ENCODE measurements around the gene ERFL. TPM values are rescaled to one million over a fixed set of nuclear protein-coding genes. Genes with fewer than 3 reads are reported as not detected.

ERFL gene
- total and polyA plus RNA-seq, 2 of the 4 experiments (the other 2 are of a cell fraction): not detected

DNA sequence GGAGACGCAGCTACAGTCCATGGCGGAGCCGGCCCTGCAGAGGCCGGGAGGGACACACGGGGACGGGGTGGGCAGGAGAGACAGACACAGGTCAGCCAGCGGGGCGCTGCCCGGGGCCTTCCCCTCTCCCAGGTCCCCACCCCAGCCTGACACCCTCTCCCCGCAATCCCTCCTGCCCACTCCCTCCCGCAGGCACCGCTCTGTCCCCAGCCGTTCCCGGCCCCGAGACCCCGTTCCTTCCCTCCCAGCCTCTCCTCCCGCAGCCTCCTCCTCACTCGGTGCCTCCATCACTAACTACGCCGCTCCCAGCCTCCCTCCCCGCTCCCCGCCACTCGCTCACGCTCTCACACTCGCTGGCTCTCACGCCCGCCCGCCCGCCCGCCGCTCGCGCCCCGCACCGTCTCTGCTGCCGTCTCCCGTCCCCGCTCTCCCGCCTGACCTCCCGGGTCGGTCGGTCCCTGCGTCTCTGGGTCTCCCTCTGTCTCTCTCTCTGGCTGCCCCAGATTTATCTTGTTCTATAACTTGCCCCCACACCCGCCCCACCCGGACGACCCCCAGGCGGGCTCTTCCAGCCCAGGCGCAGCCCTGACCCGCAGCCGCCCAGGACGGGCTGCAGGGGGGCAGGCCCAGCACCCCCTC, 15.2 kb downstream of the ERFL start:
- Histone ChIP-seq H3K9me3 (ENCODE audit: control insufficient read depth, insufficient read depth, low read length) (no peaks in the 10 kb centered on the region), H4K8ac (ENCODE audit: low read depth in 2 of 2, low read length in 2 of 2) (no peak overlapping the region), H2BK120ac (ENCODE audit: low read depth, low read length) (no peak overlapping the region), H3K79me1 (ENCODE audit: low read depth in 1 of 2, low read length in 2 of 2) (no peaks in the 10 kb centered on the region), H3K9me1 (ENCODE audit: insufficient read depth, low read length) (peaks cover under 1% of the 10 kb centered on the region), H3K14ac (replicated peaks; ENCODE audit: low read depth, low read length) (no peak overlapping the region), H3K18ac (ENCODE audit: low read depth, low read length) (no peak overlapping the region), H4K20me1 (ENCODE audit: insufficient read depth, low read length) (peaks cover 28% of the 10 kb centered on the region), H2BK5ac (ENCODE audit: low read depth, low read length, poor library complexity, severe bottlenecking) (no peak overlapping the region), H3K4me3 (ENCODE audit: insufficient read depth, low read depth, low read length) (no peak overlapping the region), H2BK15ac (ENCODE audit: low read depth, low read length) (no peak overlapping the region), H4K5ac (ENCODE audit: low read depth, low read length) (no peak overlapping the region), H2AK5ac (ENCODE audit: low read depth, low read length) (no peak overlapping the region), H3K56ac (ENCODE audit: extremely low read depth, insufficient read depth, low read length) (no peak overlapping the region), H3K23ac (ENCODE audit: low read depth, low read length) (no peak overlapping the region), H3K27me3 (ENCODE audit: control insufficient read depth, insufficient read depth, low read length) (peaks cover 65% of the 10 kb centered on the region), H3K27ac (ENCODE audit: insufficient read depth, low read length) (no peak overlapping the region), H3K9ac (ENCODE audit: low read depth, low read length) (no peak overlapping the region), H3K4ac (ENCODE audit: low read depth, low read length) (no peak overlapping the region), H2BK20ac (ENCODE audit: low read depth, low read length) (no peak overlapping the region), H2AFZ (replicated peaks; ENCODE audit: low read length, poor library complexity) (no peak overlapping the region), H2AK9ac (replicated peaks; ENCODE audit: low read depth, low read length, poor library complexity) (no peak overlapping the region), H4K91ac (ENCODE audit: insufficient read depth, low read depth, low read length) (no peak overlapping the region), H3K36me3 (ENCODE audit: control insufficient read depth, insufficient read depth, low read length) (no peaks in the 10 kb centered on the region), H3K4me2 (ENCODE audit: low read depth, low read length) (no peak overlapping the region), H3K4me1 (ENCODE audit: control insufficient read depth, insufficient read depth, low read length) (0 out of 2 replicates have a peak, but pooled peaks cover 2% of the 10 kb centered on the region)
- intact Hi-C loops (cut with micrococcal nuclease) (no loop called here), in situ Hi-C loops (cut with MboI; ENCODE audit: low sequenced_read_pairs) (no loop called here), dilution Hi-C loops (cut with HindIII; ENCODE audit: low sequenced_read_pairs, unreplicated experiment) (no loop called here)
- TF ChIP-seq POLR2A (IDR thresholded peaks at IDR 0.05; ENCODE audit: low read depth, low read length): no peak
- TF ChIP-seq, protein P1, sequence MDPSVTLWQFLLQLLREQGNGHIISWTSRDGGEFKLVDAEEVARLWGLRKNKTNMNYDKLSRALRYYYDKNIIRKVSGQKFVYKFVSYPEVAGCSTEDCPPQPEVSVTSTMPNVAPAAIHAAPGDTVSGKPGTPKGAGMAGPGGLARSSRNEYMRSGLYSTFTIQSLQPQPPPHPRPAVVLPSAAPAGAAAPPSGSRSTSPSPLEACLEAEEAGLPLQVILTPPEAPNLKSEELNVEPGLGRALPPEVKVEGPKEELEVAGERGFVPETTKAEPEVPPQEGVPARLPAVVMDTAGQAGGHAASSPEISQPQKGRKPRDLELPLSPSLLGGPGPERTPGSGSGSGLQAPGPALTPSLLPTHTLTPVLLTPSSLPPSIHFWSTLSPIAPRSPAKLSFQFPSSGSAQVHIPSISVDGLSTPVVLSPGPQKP (IDR thresholded peaks at IDR 0.05; ENCODE audit: borderline replicate concordance, low read depth, low read length): no peak
- TF ChIP-seq, protein P2, sequence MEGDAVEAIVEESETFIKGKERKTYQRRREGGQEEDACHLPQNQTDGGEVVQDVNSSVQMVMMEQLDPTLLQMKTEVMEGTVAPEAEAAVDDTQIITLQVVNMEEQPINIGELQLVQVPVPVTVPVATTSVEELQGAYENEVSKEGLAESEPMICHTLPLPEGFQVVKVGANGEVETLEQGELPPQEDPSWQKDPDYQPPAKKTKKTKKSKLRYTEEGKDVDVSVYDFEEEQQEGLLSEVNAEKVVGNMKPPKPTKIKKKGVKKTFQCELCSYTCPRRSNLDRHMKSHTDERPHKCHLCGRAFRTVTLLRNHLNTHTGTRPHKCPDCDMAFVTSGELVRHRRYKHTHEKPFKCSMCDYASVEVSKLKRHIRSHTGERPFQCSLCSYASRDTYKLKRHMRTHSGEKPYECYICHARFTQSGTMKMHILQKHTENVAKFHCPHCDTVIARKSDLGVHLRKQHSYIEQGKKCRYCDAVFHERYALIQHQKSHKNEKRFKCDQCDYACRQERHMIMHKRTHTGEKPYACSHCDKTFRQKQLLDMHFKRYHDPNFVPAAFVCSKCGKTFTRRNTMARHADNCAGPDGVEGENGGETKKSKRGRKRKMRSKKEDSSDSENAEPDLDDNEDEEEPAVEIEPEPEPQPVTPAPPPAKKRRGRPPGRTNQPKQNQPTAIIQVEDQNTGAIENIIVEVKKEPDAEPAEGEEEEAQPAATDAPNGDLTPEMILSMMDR (conservative IDR thresholded peaks at IDR 0.05; ENCODE audit: low read depth, low read length): no peak
- TF ChIP-seq USF2 (IDR thresholded peaks at IDR 0.05; ENCODE audit: low read depth, low read length): no peak
- ChIA-PET POLR2A (ENCODE audit: unreplicated experiment) (no interaction called here), CTCF (no interaction called here)
- DNase-seq (no peak), ATAC-seq (ENCODE audit: low read depth) (no peak)
- no TSS peak for BruUV-seq (replicated peaks)
- WGBS, 2 experiments (ENCODE audit: extremely low coverage in 2 of 2, insufficient read length in 1 of 2): 0% methylated on average over 10 of the region's 51 CpGs; no CpG with 5 or more reads in 1 of the 2 experiments

Measured in IMR-90 (cell line).